Kidney tubule cell (primary cell): ENCODE data around the gene CD180.

ENCODE experiments used
- DNase-seq: peaks from one replicate; pipeline ENCODE4 v3.0.0-alpha.2; 2018; ENCODE audit warnings: low spot score

CD180 gene

GRCh38 chr5:67211926-67212325, 15.3 kb upstream of the CD180 start:
- DNase-seq: peak; percentile 92

GRCh38 chr5:67209141-67209771, 12.7 kb upstream of the CD180 start:
- peak; percentile 82 for DNase-seq

GRCh38 chr5:67208403-67208802, 11.8 kb upstream of the CD180 start:
- no peak for DNase-seq

DNA sequence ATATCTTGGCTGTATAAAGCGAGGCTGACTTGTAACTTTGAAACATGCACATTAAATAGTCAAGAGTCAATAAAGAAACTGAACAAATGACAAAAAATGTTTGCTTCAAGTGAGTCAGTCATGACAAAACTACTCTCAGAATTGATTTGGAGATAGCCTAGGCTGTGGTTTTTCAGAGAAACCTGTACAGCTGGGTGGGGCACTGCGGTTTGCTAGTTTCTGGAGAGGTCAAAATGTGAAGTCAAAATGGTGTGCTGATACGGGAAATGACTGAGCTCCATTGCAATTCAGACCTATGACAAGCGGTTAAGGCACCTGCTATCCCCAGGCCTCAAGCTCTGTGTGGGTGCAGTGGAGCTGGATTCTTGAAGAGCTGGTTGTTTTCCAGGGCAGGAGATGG, 10.3 kb upstream of the CD180 start:
- DNase-seq: peak; percentile 95

DNA sequence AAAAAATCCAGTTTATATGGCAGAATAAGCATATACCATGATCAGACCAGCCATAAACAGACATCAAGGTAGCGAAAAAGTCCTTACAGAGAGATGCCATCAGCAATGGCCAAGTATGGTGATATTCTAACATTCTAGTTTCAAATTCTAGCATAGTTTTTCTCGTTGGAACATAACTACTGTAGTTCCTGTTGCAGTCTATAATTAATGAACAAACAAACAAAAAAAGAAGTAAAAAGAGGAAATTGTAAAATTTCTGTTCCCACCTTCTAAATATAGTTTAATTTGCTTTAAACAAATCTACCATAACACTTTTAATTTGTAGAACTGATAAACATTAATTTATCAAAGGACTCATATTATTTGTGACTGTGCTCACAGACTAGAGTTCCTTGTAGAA, 9.9 kb upstream of the CD180 start:
- no peak for DNase-seq

GRCh38 chr5:67205981-67206380, 9.4 kb upstream of the CD180 start:
- DNase-seq: no peak

DNA sequence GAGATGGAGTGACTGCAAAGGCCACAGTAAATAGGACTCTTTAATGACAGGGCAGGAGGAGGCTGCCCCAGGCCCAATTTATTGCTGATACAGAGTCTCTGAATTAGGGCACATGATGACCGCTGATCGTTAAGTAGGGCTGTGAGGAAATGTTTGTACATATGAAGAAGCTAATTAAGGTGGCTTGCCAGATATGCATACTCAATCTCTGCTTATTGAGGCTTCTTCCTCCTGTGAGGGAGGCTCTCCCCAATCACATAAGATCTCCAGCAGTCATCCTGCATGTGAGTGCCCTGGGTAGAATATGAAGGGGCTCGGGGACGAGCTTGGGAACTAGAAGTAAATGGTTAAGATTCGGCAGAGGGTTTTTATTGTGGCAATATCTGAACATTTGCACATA, 8.2 kb upstream of the CD180 start:
- no peak for DNase-seq

GRCh38 chr5:67203701-67204074, 7.1 kb upstream of the CD180 start:
- peak; percentile 28 for DNase-seq

GRCh38 chr5:67202828-67203227, 6.2 kb upstream of the CD180 start:
- DNase-seq: no peak

DNA sequence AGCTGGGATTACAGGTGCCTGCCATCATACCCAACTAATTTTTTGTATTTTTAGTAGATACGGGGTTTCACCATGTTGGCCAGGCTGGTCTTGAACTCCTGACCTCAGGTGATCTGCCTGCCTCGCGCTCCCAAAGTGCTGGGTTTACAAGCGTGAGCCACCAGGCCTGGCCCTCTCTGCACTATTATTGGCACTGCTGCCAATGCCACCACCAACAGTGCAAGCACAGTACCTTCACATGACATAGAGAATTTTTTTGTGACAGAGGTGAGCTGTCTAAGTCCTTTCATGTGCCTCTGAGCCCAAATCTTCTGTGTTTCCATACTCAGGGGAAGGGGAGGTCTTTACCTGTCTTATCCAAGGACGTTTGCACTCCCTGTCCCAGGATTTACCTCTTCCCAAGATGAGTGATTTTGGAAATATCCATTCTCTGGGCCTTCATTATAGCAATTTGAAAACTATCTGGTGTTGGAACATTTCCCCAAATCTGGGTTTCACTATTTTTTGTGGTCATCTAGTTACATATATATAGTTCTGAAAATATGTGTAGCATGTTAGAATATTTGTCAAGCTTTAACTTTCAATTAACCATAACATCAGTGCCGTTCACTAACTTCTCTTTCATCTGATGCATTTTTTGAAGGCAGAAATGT, 5.4 kb upstream of the CD180 start:
- DNase-seq: no peak

DNA sequence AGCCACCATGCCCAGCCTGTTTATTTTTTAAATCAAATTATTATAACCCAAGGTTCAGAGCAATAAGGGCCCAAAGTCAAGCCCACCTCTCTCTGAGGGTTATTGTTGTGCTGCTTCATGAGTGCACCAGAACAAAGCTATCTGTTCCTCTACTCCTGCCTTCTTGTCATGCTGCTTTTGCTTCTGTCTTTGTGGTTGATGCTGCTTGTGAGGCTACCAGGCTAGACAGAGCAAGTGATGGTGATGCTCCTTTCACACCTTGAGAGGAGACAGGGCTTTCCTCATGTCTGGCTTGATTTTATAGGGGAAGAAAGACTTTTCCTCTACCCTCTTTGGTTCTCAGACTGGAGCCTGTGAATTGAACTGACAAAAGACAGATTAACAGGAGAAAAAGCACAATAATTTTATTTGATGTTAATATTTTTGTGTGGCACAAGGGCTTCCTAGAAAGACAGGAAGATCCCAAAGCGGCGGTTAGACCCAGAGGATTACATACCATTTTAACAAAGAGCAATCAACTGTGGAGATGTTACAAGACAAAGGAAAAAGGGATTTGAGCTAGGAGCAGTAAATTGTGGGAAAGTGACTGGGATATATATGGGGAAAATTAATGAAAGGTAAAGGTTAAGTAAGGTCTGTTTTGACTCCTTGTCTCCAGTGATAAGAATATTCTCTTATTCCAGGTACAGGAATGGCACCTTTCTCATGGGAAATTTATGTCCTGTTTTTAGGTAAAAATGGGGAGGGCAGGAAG, 4.4 kb upstream of the CD180 start:
- DNase-seq: no peak

DNA sequence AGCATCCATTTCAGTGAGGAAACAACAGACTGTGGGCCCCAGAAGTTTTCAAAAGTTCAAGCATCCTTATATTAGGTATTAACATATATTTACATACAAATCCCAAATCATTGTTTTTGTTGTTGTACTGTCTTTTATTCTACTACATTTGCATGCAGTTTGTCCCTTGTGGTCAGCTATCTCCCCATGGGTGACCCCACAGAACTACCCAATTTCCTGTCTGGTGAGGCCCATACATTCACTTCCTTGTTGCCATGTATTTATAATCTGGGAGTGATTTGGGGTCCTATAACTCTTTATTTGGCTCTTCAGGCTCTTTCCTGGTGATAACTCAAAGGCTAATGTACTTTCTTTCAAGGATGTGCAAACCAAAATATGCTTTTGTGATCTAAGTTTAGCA, 3.3 kb upstream of the CD180 start:
- no peak for DNase-seq

GRCh38 chr5:67198917-67199316, 2.3 kb upstream of the CD180 start:
- no peak for DNase-seq

- no peak for DNase-seq
Measured at GRCh38 chr5:67197536-67197935, 937 bp upstream of the CD180 start.

- DNase-seq: no peak
Measured at GRCh38 chr5:67195406-67196275, 958 bp downstream of the CD180 start.

DNA sequence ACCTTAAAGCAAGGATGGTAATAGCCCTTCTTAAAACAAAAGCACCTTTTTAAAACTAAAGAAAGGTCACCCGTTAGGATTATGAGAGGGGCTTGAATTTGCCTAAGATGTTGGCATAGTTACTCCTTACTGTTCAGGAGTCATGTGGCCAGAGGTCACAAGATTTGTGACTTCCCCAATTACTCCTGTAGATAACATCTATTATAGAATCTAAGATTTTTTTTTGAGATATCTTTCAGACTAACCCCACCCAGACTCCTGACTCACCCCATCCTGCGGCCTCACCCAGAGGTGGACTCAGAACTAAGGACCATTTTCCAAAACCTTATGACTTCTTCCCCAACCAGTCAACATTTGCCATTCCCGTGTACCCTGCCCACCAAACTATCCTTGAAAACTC, 2.4 kb downstream of the CD180 start:
- DNase-seq: no peak

GRCh38 chr5:67193439-67193807, 3.2 kb downstream of the CD180 start:
- DNase-seq: no peak

DNA sequence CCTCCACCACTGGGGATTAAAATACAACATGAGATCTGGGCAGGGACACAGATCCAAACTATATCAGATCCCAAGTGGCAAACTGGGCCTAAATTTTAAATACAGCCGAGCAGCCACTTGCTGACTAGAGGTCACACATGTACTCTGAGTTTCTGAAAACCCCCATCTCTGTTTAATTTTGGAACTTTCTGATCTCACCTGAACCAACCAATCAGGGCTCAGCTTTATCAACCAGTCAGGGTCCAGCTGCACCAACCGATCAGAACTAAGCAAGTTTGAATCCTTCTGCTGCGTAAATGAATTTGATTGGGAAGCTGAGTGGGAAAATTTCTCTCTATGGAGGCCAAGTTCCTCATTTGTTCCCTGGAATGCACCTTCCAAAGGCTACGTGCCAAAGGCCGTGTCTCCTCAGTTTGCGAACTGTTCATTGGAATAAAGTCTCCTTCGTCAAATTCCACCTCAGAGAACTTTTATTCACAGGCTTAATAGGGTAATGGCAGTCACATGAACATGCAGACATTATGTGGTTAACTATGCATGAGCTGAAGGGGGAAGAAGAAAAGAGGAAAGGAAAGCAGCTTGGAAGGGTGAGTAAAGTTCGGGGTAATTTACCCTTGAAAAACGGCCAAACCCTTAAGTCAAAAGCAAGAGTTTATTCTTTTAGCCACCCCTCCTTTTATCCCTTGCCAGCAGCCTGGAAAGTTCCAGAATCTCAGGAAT, 3.7 kb downstream of the CD180 start:
- no peak for DNase-seq

DNA sequence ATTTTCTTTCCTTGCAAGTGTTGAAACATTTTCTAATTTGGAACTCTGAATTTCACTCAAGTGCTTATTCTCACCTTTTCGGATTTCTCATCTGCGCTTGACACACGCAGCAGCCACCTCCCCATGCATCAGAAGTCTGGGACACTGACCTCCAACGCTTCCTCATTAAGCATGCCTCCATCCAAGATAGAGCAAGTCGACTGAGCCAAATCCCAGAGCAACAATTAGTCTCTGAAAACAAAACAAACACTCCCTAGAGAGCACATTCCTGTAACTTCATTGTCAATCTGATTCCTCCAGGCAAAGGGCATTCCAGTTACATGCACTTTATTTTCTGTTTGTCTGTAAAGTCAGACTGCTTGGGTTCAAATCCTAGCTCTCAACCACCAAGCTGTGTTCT, 5.7 kb downstream of the CD180 start:
- no peak for DNase-seq

GRCh38 chr5:67190410-67190809, 6.2 kb downstream of the CD180 start:
- DNase-seq: no peak

- DNase-seq: no peak
Measured at GRCh38 chr5:67189931-67190330, 6.7 kb downstream of the CD180 start.

GRCh38 chr5:67189079-67189354, 7.6 kb downstream of the CD180 start:
- DNase-seq: no peak
